Measurements from ENCODE around the gene MAB21L1. TPM values are rescaled to one million over a fixed set of nuclear protein-coding genes. Genes with fewer than 3 reads are reported as not detected.

Gene MAB21L1
- total and polyA plus RNA-seq, 11 donors: 0.09 to 0.99 (median 0.25) TPM; not detected in 1

- Histone ChIP-seq H3K36me3 (no peaks in the 10 kb centered on the region), H3K27ac (no peak overlapping the region), H3K9me3 (no peaks in the 10 kb centered on the region), H3K4me3 (no peak overlapping the region), H3K27me3 (peaks cover 0 to 28% (median 0%) of the 10 kb centered on the region in 9 donors), H3K4me1 (peaks cover 0 to 8% (median 0%) of the 10 kb centered on the region in 12 donors)
- 91 to 100% (median 94%) methylated on average over 1 of the region's 1 CpG for WGBS, 4 donors
- TF ChIP-seq POLR2A (IDR thresholded peaks at IDR 0.05): no peak
- TF ChIP-seq, protein P1, sequence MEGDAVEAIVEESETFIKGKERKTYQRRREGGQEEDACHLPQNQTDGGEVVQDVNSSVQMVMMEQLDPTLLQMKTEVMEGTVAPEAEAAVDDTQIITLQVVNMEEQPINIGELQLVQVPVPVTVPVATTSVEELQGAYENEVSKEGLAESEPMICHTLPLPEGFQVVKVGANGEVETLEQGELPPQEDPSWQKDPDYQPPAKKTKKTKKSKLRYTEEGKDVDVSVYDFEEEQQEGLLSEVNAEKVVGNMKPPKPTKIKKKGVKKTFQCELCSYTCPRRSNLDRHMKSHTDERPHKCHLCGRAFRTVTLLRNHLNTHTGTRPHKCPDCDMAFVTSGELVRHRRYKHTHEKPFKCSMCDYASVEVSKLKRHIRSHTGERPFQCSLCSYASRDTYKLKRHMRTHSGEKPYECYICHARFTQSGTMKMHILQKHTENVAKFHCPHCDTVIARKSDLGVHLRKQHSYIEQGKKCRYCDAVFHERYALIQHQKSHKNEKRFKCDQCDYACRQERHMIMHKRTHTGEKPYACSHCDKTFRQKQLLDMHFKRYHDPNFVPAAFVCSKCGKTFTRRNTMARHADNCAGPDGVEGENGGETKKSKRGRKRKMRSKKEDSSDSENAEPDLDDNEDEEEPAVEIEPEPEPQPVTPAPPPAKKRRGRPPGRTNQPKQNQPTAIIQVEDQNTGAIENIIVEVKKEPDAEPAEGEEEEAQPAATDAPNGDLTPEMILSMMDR (IDR thresholded peaks at IDR 0.05): no peak
- no peak for ATAC-seq
- intact Hi-C loops (cut with DNase I): no loop called here
- DNase-seq: no peak
Observed at GRCh38 chr13:35468195-35468594, 8.3 kb downstream of the MAB21L1 start.

- Histone ChIP-seq H3K36me3 (no peaks in the 10 kb centered on the region), H3K4me1 (peaks cover 0 to 3% (median 0%) of the 10 kb centered on the region in 12 donors), H3K4me3 (no peak overlapping the region), H3K9me3 (no peaks in the 10 kb centered on the region), H3K27ac (no peak overlapping the region), H3K27me3 (peaks cover 0 to 7% (median 0%) of the 10 kb centered on the region in 9 donors)
- intact Hi-C loops (cut with DNase I): no loop called here
- WGBS, 4 donors: 95 to 98% (median 97%) methylated on average over 3 of the region's 3 CpGs
- no peak for DNase-seq
- no peak for TF ChIP-seq POLR2A (IDR thresholded peaks at IDR 0.05)
- TF ChIP-seq, protein P1 (IDR thresholded peaks at IDR 0.05): no peak
- ATAC-seq: no peak
Observed at GRCh38 chr13:35465371-35465770, 11.1 kb downstream of the MAB21L1 start.

GRCh38 chr13:35460061-35460460, 16.4 kb downstream of the MAB21L1 start:
- no peak for DNase-seq
- TF ChIP-seq POLR2A (IDR thresholded peaks at IDR 0.05): no peak
- TF ChIP-seq, protein P1 (IDR thresholded peaks at IDR 0.05): no peak
- 92 to 96% (median 94%) methylated on average over 2 of the region's 2 CpGs for WGBS, 4 donors

GRCh38 chr13:35457258-35457657, 19.2 kb downstream of the MAB21L1 start:
- Histone ChIP-seq H3K4me3 (no peak overlapping the region), H3K27ac (no peak overlapping the region), H3K27me3 (no peaks in the 10 kb centered on the region), H3K9me3 (peaks cover 0 to 4% (median 0%) of the 10 kb centered on the region in 12 donors), H3K36me3 (peaks cover 0 to 7% (median 0%) of the 10 kb centered on the region in 9 donors), H3K4me1 (no peaks in the 10 kb centered on the region)
- DNase-seq (no peak), ATAC-seq (no peak)
- TF ChIP-seq, protein P1 (IDR thresholded peaks at IDR 0.05): no peak
- 97 to 99% (median 98%) methylated on average over 3 of the region's 3 CpGs for WGBS, 4 donors
- intact Hi-C loops (cut with DNase I): loop anchor here in 1 of 10 donors (10.0 kb wide), 1 partner anchor 92 kb away; no protein-coding TSS in a partner anchor

More at GRCh38 chr13:35460061-35460460, 16.4 kb downstream of the MAB21L1 start:
- Histone ChIP-seq H3K4me1 (no peaks in the 10 kb centered on the region), H3K36me3 (no peaks in the 10 kb centered on the region), H3K9me3 (peaks cover 0 to 4% (median 0%) of the 10 kb centered on the region in 12 donors), H3K27ac (no peak overlapping the region), H3K27me3 (no peaks in the 10 kb centered on the region), H3K4me3 (no peak overlapping the region)
- intact Hi-C loops (cut with DNase I): no loop called here
- ATAC-seq: no peak

Measured in heart left ventricle (tissue), 16 donors.